Measurements from ENCODE around the gene CNKSR3. TPM values are rescaled to one million over a fixed set of nuclear protein-coding genes. Genes with fewer than 3 reads are reported as not detected.

Gene CNKSR3
- total RNA-seq, 2 donors from 2014 or later, result 13.1 to 31.5 TPM

DNA sequence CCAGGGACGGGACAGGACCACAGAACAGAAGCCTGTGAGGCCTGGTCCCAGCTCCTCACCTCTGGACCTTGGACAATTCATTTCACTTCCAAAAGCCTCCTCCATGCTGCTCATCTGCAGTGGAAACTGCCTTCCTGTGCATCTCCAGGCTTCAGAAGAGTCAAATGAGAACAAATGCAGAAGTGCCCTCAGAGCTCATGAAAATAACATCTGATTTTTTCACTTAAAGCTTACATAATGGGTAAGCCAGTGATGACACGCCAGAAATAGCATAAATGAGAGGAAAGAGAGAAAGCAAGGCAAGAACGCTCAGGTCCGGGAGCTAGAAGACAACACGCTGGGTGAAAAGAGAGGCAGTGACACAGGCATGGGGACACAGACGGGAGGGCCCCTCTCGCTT, 7.9 kb downstream of the CNKSR3 start:
- Histone ChIP-seq H3K27ac (no peak overlapping the region), H3K36me3 (no peaks in the 10 kb centered on the region), H3K9ac (ENCODE audit: low read depth in 2 of 2, low read length in 2 of 2) (no peak overlapping the region), H3K4me3 (no peak overlapping the region), H3K27me3 (no peaks in the 10 kb centered on the region), H3K9me3 (no peaks in the 10 kb centered on the region), H3K4me1 (no peaks in the 10 kb centered on the region)
- TF ChIP-seq, protein P1, sequence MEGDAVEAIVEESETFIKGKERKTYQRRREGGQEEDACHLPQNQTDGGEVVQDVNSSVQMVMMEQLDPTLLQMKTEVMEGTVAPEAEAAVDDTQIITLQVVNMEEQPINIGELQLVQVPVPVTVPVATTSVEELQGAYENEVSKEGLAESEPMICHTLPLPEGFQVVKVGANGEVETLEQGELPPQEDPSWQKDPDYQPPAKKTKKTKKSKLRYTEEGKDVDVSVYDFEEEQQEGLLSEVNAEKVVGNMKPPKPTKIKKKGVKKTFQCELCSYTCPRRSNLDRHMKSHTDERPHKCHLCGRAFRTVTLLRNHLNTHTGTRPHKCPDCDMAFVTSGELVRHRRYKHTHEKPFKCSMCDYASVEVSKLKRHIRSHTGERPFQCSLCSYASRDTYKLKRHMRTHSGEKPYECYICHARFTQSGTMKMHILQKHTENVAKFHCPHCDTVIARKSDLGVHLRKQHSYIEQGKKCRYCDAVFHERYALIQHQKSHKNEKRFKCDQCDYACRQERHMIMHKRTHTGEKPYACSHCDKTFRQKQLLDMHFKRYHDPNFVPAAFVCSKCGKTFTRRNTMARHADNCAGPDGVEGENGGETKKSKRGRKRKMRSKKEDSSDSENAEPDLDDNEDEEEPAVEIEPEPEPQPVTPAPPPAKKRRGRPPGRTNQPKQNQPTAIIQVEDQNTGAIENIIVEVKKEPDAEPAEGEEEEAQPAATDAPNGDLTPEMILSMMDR (IDR thresholded peaks at IDR 0.05), result no peak
- DNase-seq, result peak; percentile 15
- intact Hi-C loops (cut with DNase I), result loop anchor here (5.0 kb wide), 1 partner anchor 110 kb away; no protein-coding TSS in a partner anchor

GRCh38 chr6:154501578-154501868, 9.0 kb downstream of the CNKSR3 start:
- no peaks in the 10 kb centered on the region for H3K36me3 ChIP-seq
- no peaks in the 10 kb centered on the region for H3K4me1 ChIP-seq
- H3K9me3 ChIP-seq, result no peaks in the 10 kb centered on the region
- H3K4me3 ChIP-seq, result no peak overlapping the region
- DNase-seq, result no peak
- no peak overlapping the region for H3K9ac ChIP-seq (ENCODE audit: low read depth in 2 of 2, low read length in 2 of 2)
- intact Hi-C loops (cut with DNase I), result loop anchor here (5.0 kb wide), 1 partner anchor 111 kb away; no protein-coding TSS in a partner anchor
- TF ChIP-seq, protein P1 (IDR thresholded peaks at IDR 0.05), result no peak
- H3K27ac ChIP-seq, result no peak overlapping the region
- no peaks in the 10 kb centered on the region for H3K27me3 ChIP-seq

DNA sequence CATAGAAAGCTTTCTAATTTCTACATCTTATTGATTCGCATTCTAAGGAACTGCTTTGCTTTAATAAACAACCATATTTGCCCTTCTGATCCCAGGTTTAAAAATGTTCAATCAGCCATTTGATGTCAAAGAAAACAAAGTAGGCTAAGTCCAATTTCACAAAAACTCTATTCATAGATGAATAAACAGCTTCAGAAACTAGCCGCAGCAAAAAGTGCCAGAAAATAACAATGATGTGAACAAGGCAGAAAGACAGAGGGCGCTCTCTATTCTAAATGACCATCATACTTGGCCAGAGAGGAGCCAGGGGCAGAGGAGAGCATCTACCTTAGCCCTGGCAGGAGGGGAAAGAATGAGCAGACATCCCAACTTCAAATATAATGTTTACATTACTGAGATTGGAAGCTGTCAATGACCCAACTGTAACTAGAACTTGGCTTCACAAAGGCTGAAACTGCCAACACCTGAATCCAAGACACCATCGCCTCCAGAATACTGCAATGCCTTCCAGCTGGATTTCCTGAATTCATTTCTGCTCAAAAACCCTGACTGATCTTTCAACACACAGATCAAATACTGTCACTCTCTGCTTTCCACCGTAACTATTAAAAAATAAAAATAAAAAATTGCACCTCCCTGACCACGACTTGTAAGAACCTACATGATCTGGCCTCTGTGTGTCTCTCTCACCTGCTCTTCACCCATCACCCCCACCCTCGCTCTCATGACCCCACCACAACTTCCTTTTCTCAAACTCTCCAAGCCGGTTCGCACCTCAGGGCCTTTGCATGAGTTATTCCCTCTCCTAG, 9.5 kb downstream of the CNKSR3 start:
- no peak for DNase-seq
- Histone ChIP-seq H3K4me3 (no peak overlapping the region), H3K4me1 (no peaks in the 10 kb centered on the region), H3K9ac (ENCODE audit: low read depth in 2 of 2, low read length in 2 of 2) (no peak overlapping the region), H3K27ac (no peak overlapping the region), H3K36me3 (no peaks in the 10 kb centered on the region), H3K9me3 (no peaks in the 10 kb centered on the region), H3K27me3 (no peaks in the 10 kb centered on the region)
- TF ChIP-seq, protein P1 (IDR thresholded peaks at IDR 0.05), result peak; percentile 25
- intact Hi-C loops (cut with DNase I), result loop anchor here (5.0 kb wide), 1 partner anchor 111 kb away; no protein-coding TSS in a partner anchor

GRCh38 chr6:154499855-154500589, 10.5 kb downstream of the CNKSR3 start:
- H3K9me3 ChIP-seq, result no peaks in the 10 kb centered on the region
- TF ChIP-seq, protein P1 (IDR thresholded peaks at IDR 0.05), result no peak
- H3K4me1 ChIP-seq, result no peaks in the 10 kb centered on the region
- H3K27ac ChIP-seq, result no peak overlapping the region
- H3K9ac ChIP-seq (ENCODE audit: low read depth in 2 of 2, low read length in 2 of 2), result no peak overlapping the region
- no peaks in the 10 kb centered on the region for H3K27me3 ChIP-seq
- H3K4me3 ChIP-seq, result no peak overlapping the region
- no peak for DNase-seq
- intact Hi-C loops (cut with DNase I), result loop anchor here (5.0 kb wide), 1 partner anchor 112 kb away; no protein-coding TSS in a partner anchor
- no peaks in the 10 kb centered on the region for H3K36me3 ChIP-seq

DNA sequence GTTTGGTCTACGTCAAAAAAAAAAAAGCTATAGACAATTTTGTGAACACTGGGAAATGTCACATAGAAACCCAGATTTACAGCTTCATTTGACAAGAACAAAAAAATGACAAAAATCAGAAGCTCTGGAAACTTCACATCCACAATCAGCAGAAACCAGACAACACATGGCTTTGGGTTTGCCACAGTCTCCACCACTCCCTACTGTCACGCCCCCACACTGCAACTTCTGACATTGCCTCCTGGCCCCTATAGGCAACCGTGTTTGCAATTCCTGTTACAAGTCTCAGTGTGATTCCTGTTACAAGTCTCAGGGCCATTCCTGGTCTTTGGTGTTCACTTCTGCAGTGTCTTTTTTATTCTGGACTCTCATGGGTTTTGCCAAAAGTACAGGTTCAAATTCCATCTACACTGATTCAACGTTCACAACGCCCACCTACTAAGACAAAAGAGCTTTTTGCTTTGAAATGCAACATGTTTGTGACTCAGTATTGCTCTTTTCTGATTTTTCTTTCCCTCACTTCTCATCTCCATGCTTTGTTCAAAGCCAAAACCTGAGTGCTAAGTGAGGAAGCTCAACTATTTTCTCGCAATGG, 12.0 kb downstream of the CNKSR3 start:
- intact Hi-C loops (cut with DNase I), result no loop called here
- TF ChIP-seq, protein P1 (IDR thresholded peaks at IDR 0.05), result no peak

More for the DNA sequence above, 12.0 kb downstream of the CNKSR3 start:
- Histone ChIP-seq H3K4me1 (no peaks in the 10 kb centered on the region), H3K27ac (no peak overlapping the region), H3K27me3 (no peaks in the 10 kb centered on the region), H3K9me3 (no peaks in the 10 kb centered on the region), H3K36me3 (no peaks in the 10 kb centered on the region), H3K4me3 (no peak overlapping the region), H3K9ac (ENCODE audit: low read depth in 2 of 2, low read length in 2 of 2) (no peak overlapping the region)
- no peak for DNase-seq
